ENCODE results near the gene GCLM. TPM values are rescaled to one million over a fixed set of nuclear protein-coding genes. Genes with fewer than 3 reads are reported as not detected.

Gene GCLM
- total RNA-seq, 2 donors from 2014 or later = 22.6 to 30.5 TPM

DNA sequence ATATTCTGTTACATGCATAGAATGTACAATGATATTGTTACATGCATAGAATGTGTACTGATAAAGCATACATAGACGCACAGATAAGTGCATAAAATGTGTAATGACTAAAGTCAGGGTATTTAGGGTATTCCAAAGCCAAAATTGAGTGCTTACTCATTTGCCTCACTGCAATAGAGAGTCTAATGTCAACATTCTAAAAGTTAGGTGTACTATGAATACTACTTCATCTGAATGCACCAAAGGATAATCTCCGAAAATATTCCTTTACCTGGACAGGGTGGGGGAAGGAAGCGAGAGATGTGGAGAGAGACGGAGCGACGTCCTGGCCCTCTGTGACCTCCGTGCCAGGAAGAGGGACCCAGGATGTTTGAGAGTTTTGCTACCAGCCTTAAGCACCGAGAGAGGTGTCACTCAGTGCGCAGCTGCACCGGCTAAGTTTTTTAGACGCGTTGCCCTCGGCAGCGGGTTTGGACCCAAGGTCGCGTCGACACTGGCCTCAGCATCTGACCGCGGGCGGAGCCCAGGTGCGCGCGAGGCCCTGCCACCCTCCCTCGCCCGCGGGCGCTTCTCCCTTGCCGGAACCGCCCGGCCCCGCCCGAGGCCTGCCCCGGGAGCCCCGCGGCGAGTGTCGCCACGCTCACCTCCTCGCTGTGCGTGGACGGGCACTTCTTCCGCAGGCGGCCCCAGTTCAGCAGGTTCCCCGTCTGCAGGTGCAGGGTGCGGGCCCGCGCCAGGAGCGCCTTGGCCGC lies 660 bp downstream of the GCLM start:
- Mint-ChIP-seq H3K36me3 (ENCODE audit: insufficient read depth in 2 of 2) (peaks cover 4 to 6% of the 10 kb centered on the region in 2 donors), H3K27ac (peak overlapping the region; percentile 95), H3K4me1 (ENCODE audit: low read depth) (peaks cover 45% of the 10 kb centered on the region), H3K27me3 (ENCODE audit: low read depth) (no peaks in the 10 kb centered on the region), H3K4me3 (peak overlapping the region; percentile 94), H3K9me3 (peaks cover 2% of the 10 kb centered on the region in 2 donors)
- ATAC-seq (replicated peaks in 1 of 2) = peak; percentile 45 to 59
- DNase-seq = peak; percentile 54 to 66

DNA sequence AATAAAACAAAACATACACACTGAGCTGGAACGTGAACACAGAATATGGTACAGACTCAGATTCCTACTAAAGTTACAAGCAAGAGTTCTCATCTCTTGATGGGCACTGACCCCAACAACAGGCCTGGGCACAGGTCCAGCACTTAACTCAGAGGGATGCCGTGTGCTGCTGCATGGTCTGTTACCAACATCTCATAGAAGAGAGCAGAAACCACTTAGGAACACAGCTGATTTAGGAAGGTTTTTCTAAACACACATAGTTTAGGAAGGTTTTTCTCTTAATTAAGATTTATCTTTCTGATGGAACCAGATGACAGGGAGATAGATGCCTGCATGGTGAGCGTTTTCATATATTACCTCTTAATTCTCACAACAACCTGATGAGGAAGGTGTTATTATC lies 1.5 kb downstream of the GCLM start:
- Mint-ChIP-seq H3K27ac (peak overlapping the region; percentile 78), H3K36me3 (ENCODE audit: insufficient read depth in 2 of 2) (peaks cover 4 to 6% of the 10 kb centered on the region in 2 donors), H3K27me3 (ENCODE audit: low read depth) (no peaks in the 10 kb centered on the region), H3K4me1 (ENCODE audit: low read depth) (peaks cover 45% of the 10 kb centered on the region), H3K4me3 (peak overlapping the region; percentile 84 to 91), H3K9me3 (peaks cover 2% of the 10 kb centered on the region in 2 donors)
- DNase-seq = no peak
- no peak for ATAC-seq (replicated peaks in 1 of 2)

DNA sequence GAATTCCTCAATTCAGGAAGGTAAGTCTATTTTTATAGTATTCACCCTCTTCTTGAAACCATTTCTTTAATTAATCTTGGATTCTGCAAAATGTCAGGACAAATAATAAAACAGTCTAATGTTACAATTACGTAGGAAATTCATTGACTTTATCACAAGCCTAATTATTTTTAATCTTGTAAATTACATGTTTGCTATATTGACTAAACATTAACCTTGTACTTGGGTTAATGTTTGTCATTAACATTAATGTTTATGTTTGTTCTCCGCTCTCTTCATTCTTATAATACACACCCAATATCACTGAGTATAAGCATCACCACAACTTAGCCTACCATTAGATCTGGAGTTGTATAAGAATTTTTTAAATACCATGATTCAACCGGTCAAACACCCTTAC lies 2.8 kb downstream of the GCLM start:
- peaks cover 0 to 2% of the 10 kb centered on the region in 2 donors for H3K9me3 Mint-ChIP-seq
- H3K27me3 Mint-ChIP-seq (ENCODE audit: low read depth) = no peaks in the 10 kb centered on the region
- H3K4me1 Mint-ChIP-seq (ENCODE audit: low read depth) = peaks cover 45% of the 10 kb centered on the region
- peak overlapping the region; percentile 76 for H3K27ac Mint-ChIP-seq
- ATAC-seq (replicated peaks in 1 of 2) (no peak), DNase-seq (no peak)
- peak overlapping the region; percentile 3 to 91 for H3K4me3 Mint-ChIP-seq
- peaks cover 4 to 6% of the 10 kb centered on the region in 2 donors for H3K36me3 Mint-ChIP-seq (ENCODE audit: insufficient read depth in 2 of 2)

- Mint-ChIP-seq H3K4me1 (ENCODE audit: low read depth) (peaks cover 50% of the 10 kb centered on the region), H3K27ac (no peak overlapping the region), H3K27me3 (ENCODE audit: low read depth) (no peaks in the 10 kb centered on the region), H3K9me3 (peaks cover 0 to 2% of the 10 kb centered on the region in 2 donors), H3K36me3 (ENCODE audit: insufficient read depth in 2 of 2) (peaks cover 6 to 8% of the 10 kb centered on the region in 2 donors), H3K4me3 (peak overlapping the region in 1 of 2 donors; percentile 49)
- ATAC-seq (replicated peaks in 1 of 2) (no peak), DNase-seq (no peak)
Observed at GRCh38 chr1:93905734-93906133, 3.5 kb downstream of the GCLM start.

DNA sequence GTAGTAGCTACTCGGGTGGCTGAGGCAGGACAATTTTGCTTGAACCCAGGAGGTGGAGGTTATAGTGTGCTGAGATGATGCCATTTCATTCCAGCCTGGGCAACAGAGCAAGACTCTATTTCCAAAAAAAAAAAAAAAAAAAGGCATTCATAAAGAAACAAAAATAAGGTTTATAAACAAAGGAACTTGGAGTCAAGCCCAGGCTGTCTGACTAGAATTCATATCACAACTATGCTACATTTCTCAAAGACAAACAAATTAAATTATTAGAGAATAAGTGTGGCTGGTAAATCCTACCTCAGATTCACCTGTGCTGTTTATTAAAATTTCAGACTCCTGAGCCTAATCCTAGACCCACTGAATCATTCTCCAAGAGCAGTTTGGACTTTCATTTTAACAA lies 4.2 kb downstream of the GCLM start:
- H3K4me3 Mint-ChIP-seq = peak overlapping the region in 1 of 2 donors; percentile 29
- peak overlapping the region; percentile 50 for H3K27ac Mint-ChIP-seq
- no peaks in the 10 kb centered on the region for H3K27me3 Mint-ChIP-seq (ENCODE audit: low read depth)

DNA sequence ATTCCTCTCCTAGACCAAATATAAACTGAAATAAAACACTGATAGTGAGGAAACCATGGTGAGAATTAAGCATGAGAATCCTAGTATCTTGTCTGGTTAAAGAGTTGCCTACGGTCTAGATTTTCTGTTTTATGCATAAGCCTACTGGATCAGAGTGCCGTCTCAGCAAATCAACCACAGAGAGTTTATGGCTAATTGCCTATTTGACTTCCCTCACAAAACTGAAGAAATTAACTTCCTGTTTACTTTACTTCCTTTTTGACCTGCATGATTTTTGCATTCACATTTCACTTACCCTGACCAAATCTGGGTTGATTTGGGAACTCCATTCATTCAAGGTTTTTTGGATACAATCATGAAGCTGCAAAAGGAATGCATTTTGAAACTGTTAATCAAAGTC lies 5.0 kb downstream of the GCLM start:
- ATAC-seq (replicated peaks in 1 of 2) (no peak), DNase-seq (no peak)
- H3K4me3 Mint-ChIP-seq = peak overlapping the region in 1 of 2 donors; percentile 36
- no peaks in the 10 kb centered on the region for H3K9me3 Mint-ChIP-seq
- H3K27ac Mint-ChIP-seq = peak overlapping the region; percentile 50
- peaks cover 53% of the 10 kb centered on the region for H3K4me1 Mint-ChIP-seq (ENCODE audit: low read depth)
- H3K27me3 Mint-ChIP-seq (ENCODE audit: low read depth) = no peaks in the 10 kb centered on the region
- H3K36me3 Mint-ChIP-seq (ENCODE audit: insufficient read depth in 2 of 2) = peaks cover 4 to 6% of the 10 kb centered on the region in 2 donors

More for the DNA sequence above, 4.2 kb downstream of the GCLM start:
- no peak for DNase-seq
- Mint-ChIP-seq H3K36me3 (ENCODE audit: insufficient read depth in 2 of 2) (peaks cover 5 to 8% of the 10 kb centered on the region in 2 donors), H3K4me1 (ENCODE audit: low read depth) (peaks cover 50% of the 10 kb centered on the region), H3K9me3 (peaks cover 0 to under 1% of the 10 kb centered on the region in 2 donors)
- no peak for ATAC-seq (replicated peaks in 1 of 2)

- Mint-ChIP-seq H3K4me3 (no peak overlapping the region), H3K9me3 (no peaks in the 10 kb centered on the region), H3K27ac (no peak overlapping the region), H3K4me1 (ENCODE audit: low read depth) (peaks cover 29% of the 10 kb centered on the region), H3K36me3 (ENCODE audit: insufficient read depth in 2 of 2) (peaks cover 4 to 5% of the 10 kb centered on the region in 2 donors), H3K27me3 (ENCODE audit: low read depth) (no peaks in the 10 kb centered on the region)
- no peak for DNase-seq
- no peak for ATAC-seq (replicated peaks in 1 of 2)
Observed at GRCh38 chr1:93900723-93901504, 8.3 kb downstream of the GCLM start.

- no peak for DNase-seq
- no peak overlapping the region for H3K4me3 Mint-ChIP-seq
- H3K27ac Mint-ChIP-seq = no peak overlapping the region
- no peak for ATAC-seq (replicated peaks in 1 of 2)
- H3K4me1 Mint-ChIP-seq (ENCODE audit: low read depth) = peaks cover 25% of the 10 kb centered on the region
- no peaks in the 10 kb centered on the region for H3K27me3 Mint-ChIP-seq (ENCODE audit: low read depth)
- H3K36me3 Mint-ChIP-seq (ENCODE audit: insufficient read depth in 2 of 2) = peaks cover 4 to 5% of the 10 kb centered on the region in 2 donors
- H3K9me3 Mint-ChIP-seq = no peaks in the 10 kb centered on the region
Observed at GRCh38 chr1:93899543-93900207, 9.6 kb downstream of the GCLM start.

DNA sequence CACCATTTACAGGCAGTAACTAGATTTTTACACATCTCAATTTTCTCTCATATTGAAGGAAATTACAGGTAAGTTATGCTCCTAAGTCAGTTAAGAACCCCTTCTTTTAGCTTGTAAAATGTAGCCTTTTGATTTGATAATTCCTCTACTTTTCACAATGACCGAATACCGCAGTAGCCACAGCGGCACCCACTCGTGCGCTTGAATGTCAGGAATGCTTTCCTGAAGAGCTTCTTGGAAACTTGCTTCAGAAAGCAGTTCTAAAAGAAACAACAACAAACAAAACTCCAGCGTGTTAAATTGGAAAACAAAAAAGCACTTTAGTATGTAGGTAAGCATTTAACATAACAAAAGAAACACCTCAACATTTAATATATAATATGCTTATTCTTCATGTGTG lies 20.3 kb downstream of the GCLM start:
- Mint-ChIP-seq H3K27me3 (ENCODE audit: low read depth) (no peaks in the 10 kb centered on the region), H3K9me3 (no peaks in the 10 kb centered on the region), H3K36me3 (ENCODE audit: insufficient read depth in 2 of 2) (peaks cover 0 to 5% of the 10 kb centered on the region in 2 donors), H3K4me3 (no peak overlapping the region), H3K4me1 (ENCODE audit: low read depth) (no peaks in the 10 kb centered on the region), H3K27ac (no peak overlapping the region)
- DNase-seq (no peak), ATAC-seq (replicated peaks in 1 of 2) (no peak)

GRCh38 chr1:93882269-93882668 lies 27.0 kb downstream of the GCLM start:
- no peaks in the 10 kb centered on the region for H3K9me3 Mint-ChIP-seq
- H3K27ac Mint-ChIP-seq = no peak overlapping the region

GRCh38 chr1:93880731-93881130 lies 28.5 kb downstream of the GCLM start:
- no peaks in the 10 kb centered on the region for H3K9me3 Mint-ChIP-seq
- no peaks in the 10 kb centered on the region for H3K27me3 Mint-ChIP-seq (ENCODE audit: low read depth)
- peaks cover 31% of the 10 kb centered on the region for H3K4me1 Mint-ChIP-seq (ENCODE audit: low read depth)
- no peak for ATAC-seq (replicated peaks in 1 of 2)
- H3K36me3 Mint-ChIP-seq (ENCODE audit: insufficient read depth in 2 of 2) = peaks cover 15 to 18% of the 10 kb centered on the region in 2 donors
- peak overlapping the region; percentile 0 for H3K27ac Mint-ChIP-seq
- no peak overlapping the region for H3K4me3 Mint-ChIP-seq
- DNase-seq = no peak

More at GRCh38 chr1:93882269-93882668, 27.0 kb downstream of the GCLM start:
- peaks cover 7 to 8% of the 10 kb centered on the region in 2 donors for H3K36me3 Mint-ChIP-seq (ENCODE audit: insufficient read depth in 2 of 2)
- ATAC-seq (replicated peaks in 1 of 2) (no peak), DNase-seq (no peak)
- H3K27me3 Mint-ChIP-seq (ENCODE audit: low read depth) = no peaks in the 10 kb centered on the region
- peaks cover 18% of the 10 kb centered on the region for H3K4me1 Mint-ChIP-seq (ENCODE audit: low read depth)
- no peak overlapping the region for H3K4me3 Mint-ChIP-seq

DNA sequence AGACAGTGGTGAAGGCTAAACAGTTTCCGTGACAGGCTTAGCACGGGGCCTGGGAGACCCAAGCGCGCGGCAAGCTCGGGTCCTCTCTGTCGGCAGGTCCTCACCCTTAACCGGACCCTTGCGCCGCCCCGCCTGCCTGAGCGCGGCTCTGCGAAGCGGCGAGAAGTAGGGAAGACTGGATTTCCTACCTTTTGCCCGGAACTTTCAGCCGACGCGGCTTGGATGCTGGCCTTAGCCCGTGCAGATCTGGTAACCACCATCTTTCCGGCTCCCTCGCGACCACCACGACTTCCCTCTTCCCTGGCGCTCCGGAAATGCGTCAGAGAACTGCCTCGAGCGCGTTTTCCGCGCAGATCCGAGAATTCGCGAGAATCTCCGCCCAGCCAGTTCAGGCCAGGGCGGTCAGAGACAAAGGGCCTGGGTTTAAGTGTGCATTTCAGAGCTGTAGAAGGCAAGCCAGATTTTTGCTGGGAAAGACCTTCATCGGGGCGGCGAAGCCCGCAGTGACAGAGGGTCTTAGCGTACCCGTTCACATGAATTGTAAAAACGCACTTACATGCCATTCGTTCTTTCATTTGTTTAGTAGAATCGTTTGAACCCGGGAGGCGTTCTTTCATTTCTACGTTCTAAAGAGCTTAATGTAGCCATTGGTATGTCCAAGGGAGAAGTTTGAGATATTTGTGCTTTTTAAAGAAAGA lies 30.2 kb downstream of the GCLM start, which contains the start of gene DNTTIP2:
Gene DNTTIP2 (minus strand): TSS at position 318 of the 698 bp plus-strand sequence. CDS start 58 bp downstream, at position 260.
- Mint-ChIP-seq H3K4me1 (ENCODE audit: low read depth) (peaks cover 42% of the 10 kb centered on the region), H3K27me3 (ENCODE audit: low read depth) (no peaks in the 10 kb centered on the region), H3K9me3 (no peaks in the 10 kb centered on the region), H3K27ac (peak within 1 kb of the TSS; percentile 100), H3K4me3 (peak within 1 kb of the TSS; percentile 93 to 100), H3K36me3 (ENCODE audit: insufficient read depth in 2 of 2) (peaks cover 23 to 28% of the 10 kb centered on the region in 2 donors)
- peak; percentile 90 to 92 for DNase-seq
- ATAC-seq (replicated peaks in 1 of 2) = peak; percentile 92 to 93
